ENCODE measurements around the gene TSPAN9.
"Not testable (repeated sequence)": the region's sequence is repeated elsewhere in the genome, so short reads cannot be mapped to it uniquely, and the experiment has no call there.

The TSPAN9 gene

DNA sequence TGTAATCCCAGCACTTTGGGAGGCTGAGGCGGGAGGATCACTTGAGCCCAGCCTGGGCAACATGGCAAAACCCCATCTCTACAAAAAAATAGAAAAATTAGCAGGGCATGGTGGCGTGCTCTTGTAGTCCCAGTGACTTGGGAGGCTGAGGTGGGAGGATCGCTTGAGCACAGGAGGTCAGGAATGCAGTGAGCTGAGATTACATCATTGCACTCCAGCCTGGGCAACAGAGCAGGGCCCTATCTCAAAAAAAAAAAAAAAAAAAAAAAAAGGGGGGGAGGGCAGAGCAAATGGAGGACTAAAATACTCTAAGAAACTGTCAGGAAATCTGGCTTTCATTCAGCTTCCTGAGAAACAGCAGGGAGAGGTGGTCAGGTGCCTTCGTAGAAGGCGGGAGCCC, 31.7 kb upstream of the TSPAN9 start:
- no peak for DNase-seq

GRCh38 chr12:3045989-3046388, 31.2 kb upstream of the TSPAN9 start:
- DNase-seq, result no peak

GRCh38 chr12:3046441-3047200, 30.6 kb upstream of the TSPAN9 start:
- no peak for DNase-seq

GRCh38 chr12:3047961-3048360, 29.2 kb upstream of the TSPAN9 start:
- DNase-seq, result no peak

- DNase-seq, result no peak
Measured at GRCh38 chr12:3048540-3048939, 28.6 kb upstream of the TSPAN9 start.

DNA sequence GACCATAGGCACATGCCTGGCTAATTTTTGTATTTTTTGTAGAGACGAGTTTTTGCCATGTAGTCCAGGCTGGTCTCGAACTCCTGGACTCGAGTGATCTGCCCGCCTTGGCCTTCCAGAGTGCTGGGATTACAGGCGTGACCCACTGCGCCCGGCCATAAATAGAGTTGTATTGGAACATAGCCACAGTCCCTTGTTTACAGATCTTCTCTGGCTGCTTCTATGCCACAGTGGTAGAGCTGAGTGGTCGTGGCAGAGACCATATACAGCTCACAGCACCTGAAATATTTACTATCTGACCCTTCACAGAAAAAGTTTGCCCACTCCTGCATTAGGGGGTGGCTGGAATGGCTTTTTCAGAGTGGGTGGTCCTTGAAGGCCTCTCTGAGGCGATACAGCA, 28.0 kb upstream of the TSPAN9 start:
- no peak for DNase-seq

DNA sequence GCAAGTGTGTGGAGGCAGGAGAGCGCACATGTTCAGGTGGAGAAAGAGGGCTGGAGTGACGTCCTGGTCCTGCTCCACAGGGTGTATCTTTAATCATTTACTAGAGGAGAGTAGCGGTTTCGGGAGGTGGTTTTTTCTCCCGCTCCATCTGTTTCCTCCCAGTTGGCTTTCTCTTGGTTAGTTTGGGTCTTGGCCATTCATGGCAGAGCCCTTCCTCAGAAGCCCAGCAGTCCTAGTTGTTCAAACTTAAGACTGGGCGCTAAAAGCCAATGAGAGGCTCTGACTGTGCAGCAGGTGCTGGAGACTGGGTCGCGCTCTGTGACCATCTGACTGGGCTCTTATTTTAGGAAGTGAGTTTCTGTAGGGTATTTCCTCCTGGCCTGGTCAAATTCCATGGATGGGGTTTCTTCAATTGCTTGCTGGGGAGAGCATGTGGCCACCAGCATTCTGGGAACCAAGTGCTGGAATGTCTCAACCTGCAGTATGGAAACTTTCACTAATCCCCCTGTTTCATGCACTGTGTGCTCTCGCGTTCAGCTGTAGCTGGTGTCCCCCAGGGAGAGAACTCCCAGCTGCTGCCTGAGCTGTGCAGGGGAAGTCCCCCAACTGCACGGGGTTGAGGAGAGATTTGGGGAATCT, 27.4 kb upstream of the TSPAN9 start:
- no peak for DNase-seq

DNA sequence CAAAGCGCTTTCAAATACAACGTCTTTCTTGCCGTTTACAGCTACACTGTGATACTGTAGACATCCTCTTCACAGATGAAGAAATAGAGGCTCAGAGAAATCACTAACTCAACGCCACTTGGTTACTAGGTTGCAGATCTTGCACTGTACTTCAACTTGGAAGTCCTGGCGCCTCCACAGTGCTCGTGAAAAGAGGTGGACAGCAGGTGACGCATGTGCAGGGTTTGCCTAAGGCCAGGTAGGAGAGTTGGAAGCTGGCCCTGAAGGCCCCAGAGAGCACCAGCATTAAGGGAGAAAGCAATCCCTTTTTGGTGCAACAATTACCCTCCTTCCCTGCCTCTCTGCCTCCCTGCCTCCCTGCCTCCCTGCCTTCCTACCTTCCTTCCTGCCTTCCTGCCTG, 22.8 kb upstream of the TSPAN9 start:
- DNase-seq, result no peak

DNA sequence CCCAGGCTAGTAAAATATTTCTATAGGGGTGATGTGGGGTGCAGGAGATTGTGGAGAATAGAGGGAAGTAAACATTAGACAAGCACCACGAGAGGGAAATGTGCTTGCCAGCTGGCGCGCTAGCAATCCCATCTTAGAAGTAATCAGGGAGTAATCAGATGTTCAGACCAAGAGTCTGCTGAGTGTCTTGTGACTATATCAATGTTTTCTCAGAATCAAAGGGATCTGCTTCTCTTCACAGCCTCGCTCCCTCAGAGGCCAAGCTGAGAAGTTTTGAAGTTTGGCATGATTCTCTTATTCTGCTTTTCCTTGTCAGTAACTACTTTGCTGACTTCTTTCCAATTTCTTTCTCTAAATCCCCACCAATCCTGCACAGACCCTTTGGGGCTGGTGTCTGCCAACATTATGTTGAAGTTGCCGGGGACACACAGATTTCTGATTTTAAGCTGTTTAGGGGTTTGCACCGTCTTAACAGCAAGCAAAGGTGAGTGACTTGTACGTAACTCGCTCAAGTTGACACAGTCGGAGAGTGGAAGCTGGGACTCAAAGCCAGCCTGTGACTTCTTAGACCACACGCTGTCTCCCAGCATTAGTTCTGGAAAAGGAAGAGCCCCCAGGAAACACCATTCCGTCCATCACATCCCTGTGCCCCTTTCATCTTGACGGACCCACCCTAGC, 22.0 kb upstream of the TSPAN9 start:
- DNase-seq, result no peak

- no peak for DNase-seq
Measured at GRCh38 chr12:3055704-3056467, 21.3 kb upstream of the TSPAN9 start.

DNA sequence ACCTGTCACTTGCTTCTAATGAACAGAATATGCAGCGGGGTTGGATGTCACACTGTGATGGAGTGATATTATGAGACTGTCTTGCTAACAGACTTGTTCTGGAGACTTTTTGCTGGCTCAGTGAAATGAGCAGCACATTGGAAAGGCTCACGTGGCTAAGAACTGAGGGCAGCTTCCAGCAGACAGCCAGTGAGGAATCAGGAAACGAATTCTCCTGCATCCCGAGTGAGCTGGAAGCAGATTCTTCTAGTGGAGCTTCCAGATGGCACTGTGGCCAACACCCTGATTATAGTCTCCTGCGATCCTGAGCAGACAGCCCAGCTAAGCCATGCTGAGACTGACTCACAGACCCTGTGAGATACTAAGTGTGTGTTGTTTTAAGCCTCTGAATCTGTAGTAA, 16.1 kb upstream of the TSPAN9 start:
- DNase-seq, result no peak

DNA sequence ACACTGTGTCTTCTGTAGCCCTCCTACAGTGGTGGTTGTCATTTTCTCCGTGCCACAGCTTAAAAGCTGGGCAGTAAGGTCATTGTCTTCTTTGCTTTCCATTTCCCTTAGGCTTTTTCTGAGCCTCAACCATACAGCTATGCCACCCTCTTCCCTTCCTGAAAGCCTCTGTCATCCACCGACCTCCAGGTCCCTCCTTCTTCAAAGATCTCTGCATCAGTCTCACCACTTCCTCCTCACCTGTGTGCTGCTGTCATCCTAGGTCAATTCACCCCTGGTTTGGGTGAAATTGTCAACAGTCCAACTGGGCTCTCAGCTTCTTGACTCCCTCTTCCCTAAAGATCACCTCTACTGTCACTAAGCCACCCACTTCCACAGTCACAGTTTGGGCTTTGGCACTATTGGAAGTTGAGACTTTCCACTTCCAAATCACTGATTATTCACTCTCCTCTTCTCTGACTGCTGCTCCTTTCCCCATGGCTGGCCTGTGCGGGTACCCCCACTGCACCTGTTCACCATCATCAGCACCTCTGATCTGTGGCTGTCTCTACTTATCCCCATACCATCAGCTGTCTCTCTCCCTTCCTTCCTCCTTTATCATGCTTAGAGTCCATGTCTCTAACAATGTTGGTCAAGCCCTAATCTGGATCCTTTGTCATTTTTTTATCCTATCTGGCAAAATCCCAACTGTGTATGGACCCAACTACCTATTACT, 15.5 kb upstream of the TSPAN9 start:
- DNase-seq, result no peak

DNA sequence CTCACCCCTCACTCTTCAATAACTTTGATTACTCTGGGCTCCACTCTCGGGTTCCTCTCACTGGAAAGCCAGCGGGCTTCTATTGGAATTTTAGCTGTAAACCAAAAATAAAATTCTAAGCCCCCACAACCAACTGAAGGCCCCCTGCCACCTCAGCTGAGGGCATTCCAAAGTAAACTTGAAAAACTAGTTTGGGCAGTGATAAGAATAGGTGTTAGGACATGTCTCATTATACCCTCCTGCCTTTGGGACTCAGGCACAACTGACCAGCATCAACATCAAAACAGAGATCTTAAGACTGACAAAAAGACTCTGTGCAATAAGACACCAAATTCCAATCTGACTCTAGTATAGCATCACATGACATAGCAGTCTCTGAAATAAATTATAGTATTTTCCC, 11.9 kb upstream of the TSPAN9 start:
- no peak for DNase-seq

DNA sequence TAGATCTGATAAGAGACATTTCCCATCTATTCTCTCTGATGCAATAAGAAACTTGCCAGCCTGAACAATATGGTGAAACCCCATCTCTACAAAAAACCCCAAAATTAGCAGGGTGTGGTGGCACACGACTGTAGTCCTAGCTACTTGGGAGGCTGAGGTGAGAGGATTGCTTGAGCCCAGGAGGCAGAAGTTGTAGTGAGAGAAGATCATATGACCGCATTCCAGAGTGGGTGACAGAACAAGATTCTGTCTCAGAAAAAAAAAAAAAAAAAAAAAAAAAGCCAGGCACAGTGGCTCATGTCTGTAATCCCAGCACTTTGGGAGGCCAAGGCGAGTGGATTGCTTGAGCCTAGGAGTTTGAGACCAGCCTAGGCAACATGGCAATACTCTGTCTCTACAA, 11.3 kb upstream of the TSPAN9 start:
- DNase-seq, result not testable (repeated sequence)

DNA sequence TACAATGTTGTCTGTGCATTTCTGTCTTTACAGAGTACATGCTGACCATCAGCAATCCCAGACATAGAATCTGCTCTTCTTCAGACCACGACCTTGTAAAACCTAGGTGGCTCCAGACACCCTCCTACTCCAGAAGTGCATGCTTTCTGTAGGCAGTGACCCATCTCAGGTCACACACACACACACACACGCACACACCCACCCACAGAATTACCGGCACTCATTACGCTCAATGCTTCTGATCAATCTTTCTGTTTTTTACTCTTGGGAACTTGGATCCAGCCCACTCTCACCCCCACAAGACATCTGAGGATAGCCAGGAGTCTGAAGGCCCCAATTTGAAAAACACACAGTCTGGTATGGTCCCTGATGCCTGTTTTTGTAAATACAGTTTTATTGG, 7.5 kb upstream of the TSPAN9 start:
- no peak for DNase-seq

GRCh38 chr12:3071107-3071506, 6.1 kb upstream of the TSPAN9 start:
- DNase-seq, result no peak

GRCh38 chr12:3071710-3072109, 5.5 kb upstream of the TSPAN9 start:
- DNase-seq, result no peak

DNA sequence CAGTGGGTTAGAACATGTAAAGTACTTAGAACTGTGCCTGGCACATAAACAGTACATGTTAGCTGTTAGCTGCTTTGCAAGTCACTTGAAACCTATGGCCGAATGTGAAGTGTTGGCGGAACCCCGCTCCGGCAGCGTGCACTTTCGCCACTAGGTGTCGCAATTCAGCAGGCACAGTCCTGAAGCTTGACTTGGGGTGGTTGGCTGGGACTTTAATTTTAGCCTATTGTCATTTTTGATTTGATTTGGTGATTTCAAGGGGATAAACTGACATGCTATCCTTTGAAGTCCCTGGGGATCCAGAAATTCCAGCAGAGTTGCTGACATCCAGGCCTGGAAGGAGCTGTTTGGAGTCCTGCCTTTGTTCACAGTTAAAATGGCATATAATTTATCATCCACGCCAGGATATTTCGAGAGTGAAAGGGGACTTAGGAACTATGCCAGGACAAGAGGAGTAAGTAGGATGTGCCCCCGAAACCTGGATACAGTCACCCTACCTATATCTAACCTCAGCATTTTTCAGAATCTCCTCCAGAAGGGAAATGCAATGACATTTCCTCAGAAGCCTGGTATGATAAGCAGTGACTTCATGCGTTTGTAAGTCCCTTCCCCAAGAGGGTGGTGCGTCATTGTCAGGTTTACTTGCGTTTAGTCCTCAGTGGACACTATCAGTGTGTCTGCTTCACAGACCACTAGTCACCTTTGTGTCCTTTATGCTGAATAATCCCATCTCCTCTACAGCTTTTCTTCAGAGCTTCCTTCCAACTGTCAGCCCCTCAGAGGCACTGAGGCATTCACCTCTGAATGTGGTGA, 3.5 kb upstream of the TSPAN9 start:
- DNase-seq, result peak; percentile 44 to 78

- no peak for DNase-seq
Measured at GRCh38 chr12:3075315-3075714, 1.9 kb upstream of the TSPAN9 start.

DNA sequence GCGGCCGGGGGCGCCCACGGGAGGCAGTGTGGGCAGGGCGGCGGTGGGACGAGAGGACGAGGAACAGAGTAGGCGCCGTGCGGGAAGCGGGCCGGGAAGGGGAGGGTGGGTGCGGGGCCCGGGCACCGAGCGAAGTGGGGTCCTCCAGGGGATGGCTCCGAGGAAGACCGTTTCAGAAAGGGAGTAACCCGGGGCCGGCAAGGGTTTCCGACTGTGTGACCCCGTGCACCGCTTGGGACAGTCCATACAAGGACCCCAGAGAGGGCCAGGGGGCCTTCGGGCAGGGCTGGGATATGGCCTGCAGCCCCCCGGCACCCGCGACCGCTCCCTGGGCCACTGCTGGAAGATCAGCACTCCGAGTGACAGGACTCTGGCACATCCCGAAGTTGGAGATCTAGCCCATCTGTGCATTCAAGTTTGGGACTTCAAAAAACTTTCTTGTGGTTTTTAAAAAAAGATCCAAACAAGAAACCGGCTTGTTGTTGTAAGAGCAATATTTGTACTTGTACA, 448 bp downstream of the TSPAN9 start:
- DNase-seq, result no peak

DNA sequence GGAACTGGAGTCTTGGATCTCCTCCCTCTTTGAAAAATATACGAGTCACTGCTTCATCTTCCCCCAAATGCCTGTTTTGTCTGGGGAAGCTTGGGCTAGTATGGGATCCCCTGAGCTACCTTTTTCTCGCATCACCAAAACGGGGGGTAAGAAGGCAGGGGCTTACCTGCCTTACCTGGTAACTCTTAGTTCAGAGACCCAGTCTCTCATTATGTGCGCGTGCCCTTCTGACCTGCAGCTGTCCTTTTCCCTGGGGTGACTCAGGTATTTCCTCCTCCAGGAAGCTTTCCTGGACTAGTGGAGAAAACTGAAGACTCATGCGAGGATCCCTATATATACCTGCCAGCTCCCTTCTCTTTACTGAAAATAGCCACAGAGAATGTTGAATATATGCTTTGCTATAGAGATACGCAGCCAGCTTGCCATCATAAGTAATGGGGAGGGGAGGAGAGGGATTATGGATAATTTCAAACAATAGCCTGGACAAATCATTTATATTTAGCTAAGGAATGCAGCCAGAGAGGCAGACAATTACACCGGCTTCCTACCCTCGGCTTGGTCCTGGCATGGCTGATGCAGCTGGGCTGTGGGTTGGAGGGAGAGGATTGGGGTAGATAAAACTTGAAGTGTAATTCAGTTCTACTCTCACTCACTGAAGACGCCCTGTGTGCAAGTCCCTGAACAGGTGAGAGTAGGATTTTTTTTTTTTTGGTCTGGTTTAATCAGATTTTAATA, 1.1 kb downstream of the TSPAN9 start:
- DNase-seq, result no peak
